Measurements from ENCODE around the gene EMC10. TPM values are rescaled to one million over a fixed set of nuclear protein-coding genes. Genes with fewer than 3 reads are reported as not detected.
A peak's percentile ranks its signal among the peaks of the same experiment; 100 is the strongest.
"Not testable (repeated sequence)": the region's sequence is repeated elsewhere in the genome, so short reads cannot be mapped to it uniquely, and the experiment has no call there.

The EMC10 gene
- total RNA-seq (2014; rRNA removed) = 116 and 122 TPM in 2 replicates
- polyA plus RNA-seq (2012) = 86.1 TPM

DNA sequence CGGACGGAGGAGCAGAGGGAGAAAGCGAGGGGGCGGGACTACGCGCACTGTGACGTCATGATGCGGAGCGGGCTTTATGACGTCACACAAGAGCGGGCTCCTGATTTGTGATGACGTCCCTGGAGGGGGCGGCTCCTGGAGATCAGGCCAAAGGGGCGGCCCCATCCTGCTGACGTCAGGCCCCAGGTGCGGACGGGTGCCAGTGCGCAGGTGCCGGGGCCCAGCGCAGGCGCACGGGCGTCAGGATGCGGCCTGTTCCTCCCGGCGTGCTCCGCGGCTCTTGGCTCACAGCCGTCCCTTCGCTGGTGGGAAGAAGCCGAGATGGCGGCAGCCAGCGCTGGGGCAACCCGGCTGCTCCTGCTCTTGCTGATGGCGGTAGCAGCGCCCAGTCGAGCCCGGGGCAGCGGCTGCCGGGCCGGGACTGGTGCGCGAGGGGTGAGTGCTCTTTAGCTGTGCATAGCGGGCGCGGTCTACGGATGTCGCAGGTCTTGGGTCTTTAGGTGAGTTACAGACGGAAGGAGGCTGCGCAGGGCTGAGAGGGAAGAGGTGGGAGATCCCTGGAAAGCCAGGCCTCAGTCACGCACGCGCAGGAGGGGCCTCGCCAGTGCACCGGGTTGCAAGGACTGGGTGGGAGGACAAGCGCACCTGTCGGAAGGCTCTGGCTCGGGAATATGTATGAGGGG is at the start of gene EMC10, which contains the start of gene GARIN5A:
Gene EMC10, plus strand, starts transcription at position 284 of the 683 bp plus-strand sequence. Its CDS starts 38 bp downstream, at position 322.
Gene GARIN5A, minus strand, starts transcription at position 625 of the 683 bp plus-strand sequence. Its CDS starts 460 bp downstream, at position 165.
- DNase-seq (ENCODE audit: low read depth) = peak; percentile 88

DNA sequence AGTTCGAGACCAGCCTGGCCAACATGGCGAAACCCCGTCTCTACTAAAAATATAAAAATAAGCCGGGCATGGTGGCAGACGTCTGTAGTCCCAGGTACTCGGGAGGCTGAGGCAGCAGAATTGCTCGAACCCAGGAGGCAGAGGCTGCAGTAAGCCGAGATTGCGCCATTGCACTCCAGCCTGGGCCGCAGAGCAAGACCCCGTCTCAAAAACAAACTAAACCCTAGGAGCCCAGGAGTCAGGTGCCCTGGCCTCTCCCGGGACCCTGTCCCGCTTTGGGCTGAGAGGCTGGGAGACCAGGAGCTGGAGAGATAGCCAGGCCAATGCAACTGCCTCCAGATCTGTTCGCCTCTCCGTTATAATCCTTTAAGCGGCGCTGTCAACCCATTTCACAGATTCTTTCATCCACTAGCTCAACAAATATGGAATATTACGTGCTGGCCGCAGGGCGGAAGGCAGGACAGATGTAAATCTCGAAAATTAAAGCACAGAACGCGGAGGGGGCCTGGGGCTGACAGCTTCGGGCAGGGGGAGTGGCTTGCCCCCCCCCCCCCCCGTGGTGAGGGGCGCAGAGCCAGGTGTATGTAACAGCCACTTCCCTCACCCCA is 48.9 kb upstream of the EMC10 start:
- no peak for DNase-seq (ENCODE audit: low read depth)

- DNase-seq (ENCODE audit: low read depth) = peak; percentile 24
Observed at GRCh38 chr19:50427997-50428425, 48.3 kb upstream of the EMC10 start.

DNA sequence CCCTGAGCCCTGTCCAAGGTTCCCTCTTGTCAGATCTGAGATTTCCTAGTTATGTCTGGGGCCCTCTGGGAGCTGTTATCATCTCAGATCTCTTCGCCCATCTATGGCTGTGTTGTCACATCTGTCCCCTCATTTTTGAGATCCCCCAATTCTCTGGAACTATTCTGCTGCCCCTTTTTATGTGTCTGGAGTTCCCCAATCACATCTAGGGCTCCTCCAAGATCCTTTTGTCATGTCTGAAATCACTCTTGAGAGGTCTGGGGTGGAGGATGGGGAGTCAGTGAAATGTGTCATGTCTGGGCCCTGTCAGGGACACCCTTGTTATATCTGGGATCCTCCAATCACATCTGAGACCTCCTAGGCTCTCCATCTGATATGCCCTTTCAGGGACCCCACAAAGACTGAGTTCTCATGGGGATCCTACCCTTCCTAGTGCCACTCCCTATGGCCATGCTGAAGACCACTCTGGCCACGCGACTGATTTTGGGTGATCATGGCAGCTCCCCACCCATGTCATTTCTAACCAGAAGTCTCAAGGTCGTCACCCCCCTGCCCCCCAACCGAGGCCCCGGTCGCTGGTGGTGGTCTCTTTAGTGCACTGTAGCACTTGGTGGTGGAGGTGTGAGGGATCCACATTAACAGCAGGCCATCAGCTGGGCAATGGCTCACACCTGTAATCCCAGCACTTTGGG is 47.4 kb upstream of the EMC10 start:
- no peak for DNase-seq (ENCODE audit: low read depth)

GRCh38 chr19:50430888-50431342 is 45.4 kb upstream of the EMC10 start:
- no peak for DNase-seq (ENCODE audit: low read depth)

DNA sequence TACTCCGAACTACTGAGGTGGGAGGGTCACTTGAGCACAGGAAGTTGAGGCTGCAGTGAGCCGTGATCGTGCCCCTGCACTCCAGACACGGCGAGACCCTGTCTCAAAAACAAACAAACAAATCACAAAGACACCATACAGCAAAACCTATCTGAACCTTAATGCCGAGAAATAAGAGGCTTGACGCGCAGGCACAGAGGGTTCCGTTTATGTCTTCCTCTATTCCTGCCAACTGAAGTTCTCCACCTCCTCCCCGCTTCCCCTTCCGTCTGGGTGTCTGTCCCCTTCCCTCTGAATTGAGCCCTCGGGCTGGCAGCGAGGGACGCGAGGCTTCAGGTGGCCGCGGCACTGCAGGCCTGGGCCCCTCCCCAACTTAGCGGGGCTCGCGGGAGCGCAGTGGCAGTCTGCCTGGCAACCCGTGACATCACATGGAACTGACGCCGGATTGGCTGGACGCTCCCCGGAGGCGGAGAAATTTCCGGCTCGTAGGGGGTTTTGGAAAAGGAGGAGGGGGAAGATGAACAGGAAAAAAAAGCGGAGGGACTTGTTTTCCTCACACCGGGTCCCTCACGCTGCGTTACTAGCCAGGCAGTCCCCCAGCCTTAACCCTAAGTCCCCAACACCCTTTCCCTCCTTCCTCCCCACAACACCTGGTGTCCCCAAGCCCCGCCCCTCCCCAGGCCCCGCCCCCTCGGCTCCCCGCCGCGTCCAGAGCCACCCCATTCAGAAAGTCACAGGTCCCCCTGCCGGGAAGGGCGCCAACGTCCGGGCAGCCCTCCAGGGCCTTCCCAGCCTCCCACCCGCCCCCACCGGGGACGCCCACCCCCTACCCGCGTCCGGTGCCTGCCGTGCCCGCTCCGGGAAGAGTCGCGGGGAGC is 44.7 kb upstream of the EMC10 start:
- DNase-seq (ENCODE audit: low read depth) = peak; percentile 50

DNA sequence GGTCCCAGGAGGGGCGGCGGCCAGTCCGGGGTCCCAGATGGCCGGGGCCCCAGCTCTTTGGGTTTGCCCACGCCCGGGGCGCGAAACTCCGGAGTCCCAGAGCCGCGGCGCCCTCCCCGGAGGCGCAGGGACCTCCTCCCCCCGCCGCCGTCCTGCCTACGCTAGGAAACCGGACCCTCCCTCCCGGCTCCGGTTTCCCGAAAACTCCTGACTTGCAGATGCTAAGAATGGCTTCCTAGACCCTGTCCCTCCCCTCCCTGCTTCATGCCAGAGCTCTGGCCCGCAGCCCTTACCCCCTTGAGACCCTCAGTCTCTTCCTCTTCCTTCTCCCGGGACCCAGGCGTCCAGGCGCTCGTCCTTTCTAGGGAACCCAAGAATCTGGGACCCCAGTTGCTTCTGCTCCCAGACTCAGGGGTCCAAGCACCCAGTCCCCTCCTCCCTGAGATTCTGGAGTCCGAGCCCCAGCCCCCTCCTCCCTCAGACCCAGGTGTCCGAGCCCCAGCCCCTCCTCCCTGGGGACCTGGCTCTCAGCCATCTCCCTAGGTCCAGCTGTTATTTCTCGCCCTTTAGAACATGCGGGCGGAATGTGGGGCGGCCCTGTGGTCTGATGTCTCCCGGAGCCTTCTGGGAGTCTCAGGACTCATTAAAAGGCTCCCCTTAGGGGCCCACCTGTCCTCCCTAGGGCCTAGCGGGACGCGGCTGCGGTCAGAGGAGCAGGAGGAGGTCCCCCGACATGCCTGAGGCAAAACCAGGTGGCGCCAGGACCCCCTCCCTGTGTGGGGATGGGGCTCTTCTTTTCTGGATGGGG is 43.9 kb upstream of the EMC10 start, which contains the start of gene MYBPC2:
Gene MYBPC2, plus strand, starts transcription at position 672 of the 808 bp plus-strand sequence. Its CDS starts 62 bp downstream, at position 734.
- DNase-seq (ENCODE audit: low read depth) = peak; percentile 75

GRCh38 chr19:50433201-50434180 is 42.8 kb upstream of the EMC10 start:
- DNase-seq (ENCODE audit: low read depth) = no peak

DNA sequence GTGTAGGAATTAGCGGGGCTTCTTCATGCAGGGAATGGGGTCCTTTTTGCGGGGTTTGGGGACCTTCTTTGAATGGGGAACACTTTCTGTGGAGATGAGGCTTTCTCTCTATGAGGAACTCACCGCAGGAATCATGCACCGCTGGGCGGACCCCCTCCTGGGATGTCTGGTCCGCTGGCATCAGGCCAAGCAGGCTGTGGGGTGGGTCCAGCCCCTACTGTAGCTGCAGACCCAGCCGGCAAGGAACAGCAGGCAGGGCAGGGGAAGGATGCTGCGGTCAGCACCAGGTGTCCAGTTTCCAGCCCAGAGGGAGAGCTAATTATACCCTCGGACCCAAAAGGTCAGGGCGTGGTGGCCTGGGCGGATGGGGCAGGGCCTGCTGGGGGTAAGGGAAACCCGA is 41.8 kb upstream of the EMC10 start:
- DNase-seq (ENCODE audit: low read depth) = peak; percentile 31

DNA sequence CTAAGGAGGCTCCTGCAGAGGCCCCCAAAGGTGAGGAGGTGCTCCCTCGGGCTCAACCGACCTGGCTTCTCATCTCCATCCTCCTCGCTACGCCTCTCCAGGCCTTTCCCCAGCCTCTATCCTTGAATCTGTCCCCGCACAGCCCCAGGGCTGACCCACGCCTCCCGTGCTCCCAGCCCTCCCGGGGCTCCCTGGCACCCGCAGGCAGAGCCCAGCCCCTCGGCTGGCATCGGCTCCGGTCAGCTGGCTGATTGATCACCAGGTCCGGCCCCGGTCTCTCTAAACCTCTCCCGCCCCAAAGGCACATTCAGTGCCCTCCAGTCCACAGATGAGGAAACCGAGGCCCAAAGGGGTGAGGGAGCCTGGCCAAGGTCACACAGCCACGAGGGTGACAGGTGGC is 41.1 kb upstream of the EMC10 start:
- DNase-seq (ENCODE audit: low read depth) = no peak

DNA sequence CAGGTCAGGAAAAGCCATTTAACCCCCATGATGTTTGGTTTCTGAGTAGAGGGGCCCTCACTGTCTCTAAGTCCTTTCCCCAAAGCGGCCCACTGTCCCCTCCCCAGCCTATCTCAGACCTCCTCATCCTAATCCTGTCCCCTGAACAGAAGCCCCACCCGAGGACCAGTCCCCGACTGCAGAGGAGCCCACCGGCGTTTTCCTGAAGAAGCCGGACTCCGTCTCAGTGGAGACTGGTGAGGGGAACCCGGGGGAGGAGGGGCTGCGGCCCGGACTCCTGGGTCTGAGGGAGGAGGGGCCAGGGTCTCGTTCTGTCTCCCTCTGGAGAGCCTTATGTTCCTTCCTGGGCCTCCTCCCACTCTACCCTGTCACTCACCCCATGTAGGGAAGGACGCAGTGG is 40.7 kb upstream of the EMC10 start:
- DNase-seq (ENCODE audit: low read depth) = no peak

GRCh38 chr19:50437862-50438449 is 38.4 kb upstream of the EMC10 start:
- DNase-seq (ENCODE audit: low read depth) = no peak

DNA sequence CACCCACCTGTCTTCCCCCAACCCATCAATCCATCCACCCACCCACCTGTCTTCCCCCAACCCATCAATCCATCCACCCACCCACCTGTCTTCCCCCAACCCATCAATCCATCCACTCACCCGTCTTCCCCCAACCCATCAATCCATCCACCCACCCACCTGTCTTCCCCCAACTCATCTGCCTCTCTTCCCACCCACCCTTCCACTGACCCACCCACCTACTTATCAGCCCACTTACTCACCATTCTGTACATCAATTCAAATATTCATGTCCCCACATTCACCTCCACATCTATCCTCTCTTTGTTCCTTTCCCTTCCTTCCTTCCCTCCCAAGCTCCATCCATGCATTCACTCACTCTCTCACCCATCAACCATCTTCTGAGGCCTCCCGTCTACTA is 37.2 kb upstream of the EMC10 start:
- DNase-seq (ENCODE audit: low read depth) = not testable (repeated sequence)

GRCh38 chr19:50444059-50444458 is 32.2 kb upstream of the EMC10 start:
- DNase-seq (ENCODE audit: low read depth) = no peak

DNA sequence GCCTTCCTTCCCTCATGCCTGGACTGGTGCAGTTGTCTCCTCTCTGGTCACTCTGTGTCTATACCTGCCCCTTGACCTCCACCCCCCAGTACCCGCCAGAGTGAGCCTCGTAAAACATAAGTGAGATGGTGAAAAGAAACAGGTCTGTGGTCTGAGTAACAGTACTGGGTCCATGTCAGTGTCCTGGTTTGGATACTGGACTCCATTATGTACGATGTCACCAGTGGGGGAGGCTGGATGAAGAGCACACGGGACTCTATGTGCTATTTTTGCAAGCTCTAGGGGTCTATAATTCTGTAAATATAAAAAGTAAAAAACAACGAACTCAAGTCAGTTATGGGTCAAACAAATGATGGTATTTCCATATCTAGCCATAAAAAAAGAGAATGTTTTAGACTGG is 29.3 kb upstream of the EMC10 start:
- DNase-seq (ENCODE audit: low read depth) = no peak

DNA sequence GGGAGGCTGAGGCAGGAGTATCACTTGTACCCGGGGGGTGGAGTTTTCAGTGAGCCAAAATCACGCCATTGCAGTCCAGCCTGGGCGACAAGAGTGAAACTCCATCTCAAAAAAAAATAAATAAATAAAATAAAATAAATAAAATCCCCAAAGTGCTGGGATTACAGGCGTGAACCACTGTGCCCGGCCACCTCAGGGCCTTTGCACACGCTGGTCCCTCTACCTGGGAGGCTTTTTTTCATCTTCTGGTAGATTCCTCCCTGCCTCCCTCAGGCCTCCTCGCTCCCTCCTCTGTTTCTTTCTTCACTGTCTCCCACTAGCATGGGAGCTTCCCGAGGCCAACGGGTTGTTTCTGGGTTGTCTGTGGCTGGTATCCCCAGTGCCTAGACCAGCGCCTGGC is 28.6 kb upstream of the EMC10 start:
- DNase-seq (ENCODE audit: low read depth) = no peak

DNA sequence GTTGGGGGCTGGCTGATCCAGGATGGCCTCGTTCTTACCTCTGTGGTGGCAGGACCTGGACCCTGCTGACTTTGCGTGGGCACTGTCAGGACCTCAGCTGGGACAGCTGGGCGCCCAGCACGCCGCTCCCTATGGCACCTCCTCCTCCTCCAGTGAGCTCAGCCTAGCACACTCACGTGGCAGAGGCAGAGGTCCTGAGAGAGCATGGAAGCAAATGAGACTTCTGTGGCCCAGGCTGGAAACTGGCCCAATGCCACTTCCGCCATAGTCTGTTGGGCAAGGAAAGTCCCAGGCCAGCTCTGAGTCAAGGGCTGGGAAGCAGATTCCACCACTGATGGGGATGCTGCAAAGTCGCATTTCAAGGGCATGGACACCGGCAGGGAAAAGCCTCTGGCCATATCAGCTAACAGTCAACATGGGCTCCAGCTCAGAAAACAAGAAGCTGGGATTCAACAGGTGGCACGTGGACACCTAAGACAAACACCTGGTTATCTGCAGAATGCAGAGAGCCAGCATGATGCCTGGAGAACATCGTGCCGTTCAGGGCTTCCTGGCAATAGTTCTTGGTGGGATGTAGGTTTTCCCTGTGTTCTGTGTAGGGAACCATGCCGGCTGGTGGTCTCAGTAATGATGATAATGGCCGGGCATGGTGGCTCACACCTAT is 26.9 kb upstream of the EMC10 start:
- peak; percentile 43 for DNase-seq (ENCODE audit: low read depth)
